ENCODE results near the gene ARHGEF16.

Gene ARHGEF16

GRCh38 chr1:3525551-3526482 is 71.4 kb downstream of the ARHGEF16 start:
- in situ Hi-C loops (cut with MboI; ENCODE audit: low sequenced_read_pairs) = no loop called here

DNA sequence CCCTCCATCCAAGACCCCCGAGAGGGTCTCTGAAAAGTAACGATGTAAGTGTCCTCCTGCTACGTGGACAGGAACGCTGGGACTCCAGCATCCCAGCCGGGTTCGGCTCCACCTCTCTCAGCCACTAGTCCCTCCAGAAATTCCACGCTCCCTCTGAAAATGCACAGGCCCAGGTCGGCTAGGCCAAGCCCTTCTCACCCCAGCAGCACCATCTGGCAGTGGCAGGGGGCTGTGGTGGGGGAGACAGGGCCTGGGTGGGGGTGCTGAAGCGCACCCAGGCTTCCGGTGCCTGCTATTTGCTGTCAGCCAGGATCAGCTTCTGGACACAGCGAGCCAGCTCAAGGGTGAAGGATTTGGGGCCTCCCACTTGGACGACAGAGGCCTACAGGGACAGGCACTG is 73.3 kb downstream of the ARHGEF16 start:
- in situ Hi-C loops (cut with MboI; ENCODE audit: low sequenced_read_pairs) = no loop called here

GRCh38 chr1:3529099-3529729 is 74.7 kb downstream of the ARHGEF16 start:
- in situ Hi-C loops (cut with MboI; ENCODE audit: low sequenced_read_pairs) = no loop called here

GRCh38 chr1:3530086-3530925 is 75.8 kb downstream of the ARHGEF16 start:
- in situ Hi-C loops (cut with MboI; ENCODE audit: low sequenced_read_pairs) = no loop called here

All from HL-60/S4 treated with retinoic acid at 250 ng/mL for 4 days and 3 days (cell line).